AG09319 (cell line): Measurements from ENCODE around the gene ZNF397.
"Not testable (repeated sequence)": the region's sequence is repeated elsewhere in the genome, so short reads cannot be mapped to it uniquely, and the experiment has no call there.

Source experiments
- DNase-seq: peaks from one replicate; pipeline ENCODE4 v3.0.0-alpha.2; 2010; ENCODE audit warnings: low read depth; ENCODE audit errors: extremely low read depth
- CTCF ChIP-seq: IDR thresholded peaks from 2 replicates; pipeline ENCODE4 v1.5.1; 2011; ENCODE audit warnings: low read depth, mild to moderate bottlenecking, inconsistent platforms, low read length, moderate library complexity

The ZNF397 gene

GRCh38 chr18:35205199-35205712, 35.6 kb upstream of the ZNF397 start:
- TF ChIP-seq CTCF = no peak
- DNase-seq = no peak

GRCh38 chr18:35205746-35206458, 34.9 kb upstream of the ZNF397 start:
- DNase-seq = not testable (repeated sequence)

GRCh38 chr18:35215026-35215425, 25.8 kb upstream of the ZNF397 start:
- TF ChIP-seq CTCF = no peak

GRCh38 chr18:35216611-35217010, 24.2 kb upstream of the ZNF397 start:
- not testable (repeated sequence) for DNase-seq

More at GRCh38 chr18:35215026-35215425, 25.8 kb upstream of the ZNF397 start:
- DNase-seq = no peak

- not testable (repeated sequence) for DNase-seq
Measured at GRCh38 chr18:35219331-35219730, 21.5 kb upstream of the ZNF397 start.

- no peak for TF ChIP-seq CTCF
- DNase-seq = no peak
Measured at GRCh38 chr18:35220424-35220823, 20.4 kb upstream of the ZNF397 start.

GRCh38 chr18:35223797-35224196, 17.0 kb upstream of the ZNF397 start:
- no peak for DNase-seq
- TF ChIP-seq CTCF = no peak

- no peak for DNase-seq
- TF ChIP-seq CTCF = no peak
Measured at GRCh38 chr18:35227254-35227653, 13.6 kb upstream of the ZNF397 start.

- TF ChIP-seq CTCF = peak; percentile 90
- DNase-seq = peak; percentile 30
Measured at GRCh38 chr18:35231052-35231451, 9.8 kb upstream of the ZNF397 start.
